NCI-H187 (cell line): ENCODE measurements around the gene TMPRSS12.
"Not testable (repeated sequence)": the region's sequence is repeated elsewhere in the genome, so short reads cannot be mapped to it uniquely, and the experiment has no call there.

ENCODE experiments used
- DNase-seq, 2 experiments: peaks; one replicate each; lab custom pipeline; 2025; lab: John Stamatoyannopoulos, UW

TMPRSS12 gene

GRCh38 chr12:50842637-50843493, at the start of gene TMPRSS12:
TMPRSS12 (plus strand) TSS chr12:50842926; CDS start chr12:50842965, 39 bp downstream.
- no peak for DNase-seq

GRCh38 chr12:50799908-50800307, 42.8 kb upstream of the TMPRSS12 start:
- no peak for DNase-seq

- no peak for DNase-seq
Observed at GRCh38 chr12:50803230-50803875, 39.4 kb upstream of the TMPRSS12 start.

- DNase-seq, result no peak
Observed at GRCh38 chr12:50806176-50806575, 36.5 kb upstream of the TMPRSS12 start.

- DNase-seq, result not testable (repeated sequence)
Observed at GRCh38 chr12:50809131-50809530, 33.6 kb upstream of the TMPRSS12 start.

GRCh38 chr12:50814921-50815320, 27.8 kb upstream of the TMPRSS12 start:
- DNase-seq, result not testable (repeated sequence)

- DNase-seq, result no peak
Observed at GRCh38 chr12:50820177-50820576, 22.5 kb upstream of the TMPRSS12 start.

- no peak for DNase-seq
Observed at GRCh38 chr12:50822082-50822481, 20.6 kb upstream of the TMPRSS12 start.

- DNase-seq, result not testable (repeated sequence)
Observed at GRCh38 chr12:50823724-50824123, 19.0 kb upstream of the TMPRSS12 start.

GRCh38 chr12:50824914-50825313, 17.8 kb upstream of the TMPRSS12 start:
- no peak for DNase-seq

- no peak for DNase-seq
Observed at GRCh38 chr12:50825372-50825838, 17.3 kb upstream of the TMPRSS12 start.

GRCh38 chr12:50828121-50828520, 14.6 kb upstream of the TMPRSS12 start:
- no peak for DNase-seq

- DNase-seq, result no peak
Observed at GRCh38 chr12:50828886-50829285, 13.8 kb upstream of the TMPRSS12 start.

- DNase-seq, result not testable (repeated sequence)
Observed at GRCh38 chr12:50833801-50834200, 8.9 kb upstream of the TMPRSS12 start.

- no peak for DNase-seq
Observed at GRCh38 chr12:50839042-50839441, 3.7 kb upstream of the TMPRSS12 start.

GRCh38 chr12:50840809-50841487, 1.8 kb upstream of the TMPRSS12 start:
- DNase-seq, result no peak

GRCh38 chr12:50841716-50842531, 802 bp upstream of the TMPRSS12 start:
- no peak for DNase-seq

GRCh38 chr12:50845021-50845647, 2.4 kb downstream of the TMPRSS12 start:
- DNase-seq, result no peak

GRCh38 chr12:50848963-50849362, 6.2 kb downstream of the TMPRSS12 start:
- no peak for DNase-seq

GRCh38 chr12:50855218-50855617, 12.5 kb downstream of the TMPRSS12 start:
- not testable (repeated sequence) for DNase-seq

- not testable (repeated sequence) for DNase-seq
Observed at GRCh38 chr12:50855679-50856078, 13.0 kb downstream of the TMPRSS12 start.
